Panc1 (cell line): ENCODE measurements around the gene VPS18. TPM values are rescaled to one million over a fixed set of nuclear protein-coding genes. Genes with fewer than 3 reads are reported as not detected.
A peak's percentile ranks its signal among the peaks of the same experiment; 100 is the strongest.

ENCODE experiments used
- ATAC-seq: fragments of 200-7000 bp; cut with Tn5 transposase; 2 replicates; pipeline ENCODE4 v1.9.1; 2020; ENCODE audit warnings: mild to moderate bottlenecking, moderate library complexity
- BruUV-seq: library from RNA; stranded (reverse); fragments of 400-500 nt; replicated peaks from 2 replicates; lab custom pipeline; 2021; lab: Mats Ljungman, UMichigan
- CTCF ChIA-PET: fragments of 300-600 bp; sonication (Branson Sonifier 250); formaldehyde crosslinking; loops from one replicate; lab custom pipeline; 2022; ENCODE audit warnings: antibody characterized with exemption; lab: Charles Lee
- POLR2A ChIA-PET: fragments of 300-600 bp; sonication (Branson Sonifier 250); formaldehyde crosslinking; loops from one replicate; lab custom pipeline; 2022; ENCODE audit warnings: antibody characterized with exemption; lab: Charles Lee
- DNase-seq: peaks from one replicate; pipeline ENCODE4 v3.0.0-alpha.2; 2010; ENCODE audit warnings: low read depth, low spot score
- H3K27ac ChIP-seq: 2 replicates; pipeline ENCODE4 v1.5.1; 2011; ENCODE audit warnings: mild to moderate bottlenecking, low read length, inconsistent platforms
- H3K27me3 ChIP-seq: fragments of 200-500 bp; sonication (Bioruptor generic); 2 replicates; pipeline ENCODE4 v1.6.0; 2014; ENCODE audit warnings: low read length, inconsistent platforms; ENCODE audit not compliant: control insufficient read depth, insufficient read depth
- H3K36me3 ChIP-seq: fragments of 200-500 bp; sonication (Bioruptor generic); 2 replicates; pipeline ENCODE4 v1.5.1; 2014; ENCODE audit warnings: inconsistent platforms, mild to moderate bottlenecking, low read length, moderate library complexity; ENCODE audit not compliant: control insufficient read depth, insufficient read depth
- H3K4me1 ChIP-seq: 2 replicates; pipeline ENCODE4 v1.5.1; 2011; ENCODE audit warnings: inconsistent platforms, mild to moderate bottlenecking, low read length, moderate library complexity; ENCODE audit not compliant: control insufficient read depth, insufficient read depth
- H3K4me3 ChIP-seq, 2 experiments: 2 replicates each; pipeline ENCODE4 v1.5.1; 2011 to 2012; ENCODE audit warnings: low read depth in 2 of 2, low read length in 2 of 2, mild to moderate bottlenecking in 2 of 2, inconsistent platforms in 1 of 2, moderate library complexity in 1 of 2
- H3K9me3 ChIP-seq: fragments of 200-500 bp; sonication (Bioruptor generic); 2 replicates; pipeline ENCODE4 v1.5.1; 2014; ENCODE audit warnings: low read depth, mild to moderate bottlenecking, inconsistent platforms, low read length, moderate library complexity; ENCODE audit not compliant: control insufficient read depth, insufficient read depth
- POLR2AphosphoS5 ChIP-seq: IDR thresholded peaks from 2 replicates; pipeline ENCODE4 v1.6.1; 2012; ENCODE audit warnings: mild to moderate bottlenecking, low read depth, low read length, moderate library complexity
- SIN3A ChIP-seq: IDR thresholded peaks from 2 replicates; pipeline ENCODE4 v1.6.1; 2012; ENCODE audit warnings: low read depth, mild to moderate bottlenecking, low read length, moderate library complexity, borderline replicate concordance; ENCODE audit not compliant: insufficient read depth
- TCF7L2 ChIP-seq: IDR thresholded peaks from 2 replicates; pipeline ENCODE4 v1.6.1; 2011; ENCODE audit warnings: mild to moderate bottlenecking, low read depth, low read length, inconsistent platforms
- in situ Hi-C: cut with HindIII; loops from 2 replicates; pipeline ENCODE4 v1.10.0; 2016; ENCODE audit warnings: low sequenced_read_pairs, low pct_unique_long_range_greater_than_20kb
- intact Hi-C: fragments of 100-400 bp; cut with micrococcal nuclease; formaldehyde crosslinking; loops from one replicate; pipeline ENCODE4 v1.10.0; 2022; ENCODE audit not compliant: unreplicated experiment
- total RNA-seq: library from RNA; stranded (reverse); gene quantifications from one replicate; pipeline ENCODE4 v1.2.1, GENCODE V29; 2021; ENCODE audit not compliant: unreplicated experiment
- TF ChIP-seq, protein P1 (sequence below): fragments of 450-650 bp; IDR thresholded peaks from 2 replicates; pipeline ENCODE4 v1.5.1; 2017; ENCODE audit warnings: mild to moderate bottlenecking
- TF ChIP-seq, protein P2 (sequence below), 2 experiments: IDR thresholded peaks; 2 replicates each; pipeline ENCODE4 v1.6.1; 2011 to 2012; ENCODE audit warnings: low read depth in 2 of 2, control low read depth in 1 of 2, low read length in 1 of 2, mild to moderate bottlenecking in 1 of 2, moderate library complexity in 1 of 2; ENCODE audit not compliant: insufficient read depth in 1 of 2

The VPS18 gene
- total RNA-seq, 1 experiment from 2014 or later: 46.7 TPM

DNA sequence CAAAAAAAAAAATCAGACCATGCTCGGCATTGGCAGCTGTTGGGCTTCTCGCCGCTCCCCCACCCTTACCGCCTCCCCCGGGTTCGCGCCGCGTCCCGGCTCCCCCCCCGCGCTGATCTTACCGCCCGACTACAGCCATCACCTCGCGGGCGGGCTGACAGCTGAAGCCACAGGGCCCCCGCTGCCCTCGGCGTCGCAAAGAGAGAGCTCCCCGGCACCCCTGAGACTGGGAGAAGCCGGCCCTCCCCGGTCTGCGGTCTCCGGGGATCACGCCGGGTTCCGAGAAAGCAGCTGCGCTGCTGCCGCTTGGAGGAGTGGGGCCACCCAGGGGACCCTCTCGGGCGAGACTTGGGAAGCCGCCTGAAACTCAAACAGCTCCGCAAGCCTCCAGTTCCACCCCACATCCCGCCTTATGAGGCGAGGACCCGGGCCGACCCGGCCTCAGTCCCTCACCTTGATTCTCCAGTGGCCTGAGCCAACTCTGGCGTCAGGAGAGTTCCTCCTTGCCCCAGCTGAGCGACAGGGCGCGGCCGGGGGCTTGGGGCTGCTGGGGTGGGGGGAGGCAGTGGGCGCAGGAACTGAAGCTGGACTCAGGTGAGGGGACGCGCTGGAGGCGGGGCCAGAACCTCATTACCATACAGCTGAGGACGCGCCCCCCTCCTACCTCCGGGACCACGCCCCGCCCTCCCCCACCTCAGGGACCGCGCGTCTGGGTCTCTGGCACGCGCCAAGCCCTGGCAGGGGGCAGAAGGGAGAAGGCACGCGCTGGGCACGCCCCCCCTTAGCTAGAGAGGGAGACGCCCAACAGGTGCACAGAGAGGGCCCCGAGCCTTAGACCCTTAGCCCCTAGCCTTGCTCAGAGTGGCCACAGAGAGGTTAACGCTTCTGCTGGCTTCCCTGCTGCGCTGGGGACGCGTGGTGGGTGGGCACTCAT, 33.9 kb downstream of the VPS18 start:
- no TSS peak for BruUV-seq
- POLR2A ChIA-PET: interaction anchor here (0.6 kb wide), 3 partner anchors 88 to 280 kb away, joined by 3 to 6 read pairs (median 4); no protein-coding TSS in a partner anchor
- CTCF ChIA-PET: interaction anchor here (0.6 to 2.1 kb wide), 2 partner anchors 22 to 977 kb away, joined by 5 to 11 read pairs; no protein-coding TSS in a partner anchor
- Histone ChIP-seq H3K36me3 (no peaks in the 10 kb centered on the region), H3K27me3 (peaks cover 3% of the 10 kb centered on the region; the same call in 1 of the 2 replicates), H3K27ac (no peak overlapping the region), H3K4me3 (peak overlapping the region; percentile 48 to 67), H3K9me3 (no peaks in the 10 kb centered on the region), H3K4me1 (peaks cover 12% of the 10 kb centered on the region; the same call in 1 of the 2 replicates)
- in situ Hi-C loops: no loop called here
- TF ChIP-seq, protein P1, sequence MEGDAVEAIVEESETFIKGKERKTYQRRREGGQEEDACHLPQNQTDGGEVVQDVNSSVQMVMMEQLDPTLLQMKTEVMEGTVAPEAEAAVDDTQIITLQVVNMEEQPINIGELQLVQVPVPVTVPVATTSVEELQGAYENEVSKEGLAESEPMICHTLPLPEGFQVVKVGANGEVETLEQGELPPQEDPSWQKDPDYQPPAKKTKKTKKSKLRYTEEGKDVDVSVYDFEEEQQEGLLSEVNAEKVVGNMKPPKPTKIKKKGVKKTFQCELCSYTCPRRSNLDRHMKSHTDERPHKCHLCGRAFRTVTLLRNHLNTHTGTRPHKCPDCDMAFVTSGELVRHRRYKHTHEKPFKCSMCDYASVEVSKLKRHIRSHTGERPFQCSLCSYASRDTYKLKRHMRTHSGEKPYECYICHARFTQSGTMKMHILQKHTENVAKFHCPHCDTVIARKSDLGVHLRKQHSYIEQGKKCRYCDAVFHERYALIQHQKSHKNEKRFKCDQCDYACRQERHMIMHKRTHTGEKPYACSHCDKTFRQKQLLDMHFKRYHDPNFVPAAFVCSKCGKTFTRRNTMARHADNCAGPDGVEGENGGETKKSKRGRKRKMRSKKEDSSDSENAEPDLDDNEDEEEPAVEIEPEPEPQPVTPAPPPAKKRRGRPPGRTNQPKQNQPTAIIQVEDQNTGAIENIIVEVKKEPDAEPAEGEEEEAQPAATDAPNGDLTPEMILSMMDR: no peak
- TF ChIP-seq SIN3A (no peak), TCF7L2 (no peak), POLR2AphosphoS5 (no peak)
- TF ChIP-seq, protein P2, sequence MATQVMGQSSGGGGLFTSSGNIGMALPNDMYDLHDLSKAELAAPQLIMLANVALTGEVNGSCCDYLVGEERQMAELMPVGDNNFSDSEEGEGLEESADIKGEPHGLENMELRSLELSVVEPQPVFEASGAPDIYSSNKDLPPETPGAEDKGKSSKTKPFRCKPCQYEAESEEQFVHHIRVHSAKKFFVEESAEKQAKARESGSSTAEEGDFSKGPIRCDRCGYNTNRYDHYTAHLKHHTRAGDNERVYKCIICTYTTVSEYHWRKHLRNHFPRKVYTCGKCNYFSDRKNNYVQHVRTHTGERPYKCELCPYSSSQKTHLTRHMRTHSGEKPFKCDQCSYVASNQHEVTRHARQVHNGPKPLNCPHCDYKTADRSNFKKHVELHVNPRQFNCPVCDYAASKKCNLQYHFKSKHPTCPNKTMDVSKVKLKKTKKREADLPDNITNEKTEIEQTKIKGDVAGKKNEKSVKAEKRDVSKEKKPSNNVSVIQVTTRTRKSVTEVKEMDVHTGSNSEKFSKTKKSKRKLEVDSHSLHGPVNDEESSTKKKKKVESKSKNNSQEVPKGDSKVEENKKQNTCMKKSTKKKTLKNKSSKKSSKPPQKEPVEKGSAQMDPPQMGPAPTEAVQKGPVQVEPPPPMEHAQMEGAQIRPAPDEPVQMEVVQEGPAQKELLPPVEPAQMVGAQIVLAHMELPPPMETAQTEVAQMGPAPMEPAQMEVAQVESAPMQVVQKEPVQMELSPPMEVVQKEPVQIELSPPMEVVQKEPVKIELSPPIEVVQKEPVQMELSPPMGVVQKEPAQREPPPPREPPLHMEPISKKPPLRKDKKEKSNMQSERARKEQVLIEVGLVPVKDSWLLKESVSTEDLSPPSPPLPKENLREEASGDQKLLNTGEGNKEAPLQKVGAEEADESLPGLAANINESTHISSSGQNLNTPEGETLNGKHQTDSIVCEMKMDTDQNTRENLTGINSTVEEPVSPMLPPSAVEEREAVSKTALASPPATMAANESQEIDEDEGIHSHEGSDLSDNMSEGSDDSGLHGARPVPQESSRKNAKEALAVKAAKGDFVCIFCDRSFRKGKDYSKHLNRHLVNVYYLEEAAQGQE (IDR thresholded peaks at IDR 0.05; ENCODE audit: insufficient read depth in 1 of 2, low read depth in 2 of 2, low read length in 1 of 2): no peak
- DNase-seq (no peak), ATAC-seq (peak; percentile 7; the same call in 1 of the 2 replicates)
- intact Hi-C loops: no loop called here

DNA sequence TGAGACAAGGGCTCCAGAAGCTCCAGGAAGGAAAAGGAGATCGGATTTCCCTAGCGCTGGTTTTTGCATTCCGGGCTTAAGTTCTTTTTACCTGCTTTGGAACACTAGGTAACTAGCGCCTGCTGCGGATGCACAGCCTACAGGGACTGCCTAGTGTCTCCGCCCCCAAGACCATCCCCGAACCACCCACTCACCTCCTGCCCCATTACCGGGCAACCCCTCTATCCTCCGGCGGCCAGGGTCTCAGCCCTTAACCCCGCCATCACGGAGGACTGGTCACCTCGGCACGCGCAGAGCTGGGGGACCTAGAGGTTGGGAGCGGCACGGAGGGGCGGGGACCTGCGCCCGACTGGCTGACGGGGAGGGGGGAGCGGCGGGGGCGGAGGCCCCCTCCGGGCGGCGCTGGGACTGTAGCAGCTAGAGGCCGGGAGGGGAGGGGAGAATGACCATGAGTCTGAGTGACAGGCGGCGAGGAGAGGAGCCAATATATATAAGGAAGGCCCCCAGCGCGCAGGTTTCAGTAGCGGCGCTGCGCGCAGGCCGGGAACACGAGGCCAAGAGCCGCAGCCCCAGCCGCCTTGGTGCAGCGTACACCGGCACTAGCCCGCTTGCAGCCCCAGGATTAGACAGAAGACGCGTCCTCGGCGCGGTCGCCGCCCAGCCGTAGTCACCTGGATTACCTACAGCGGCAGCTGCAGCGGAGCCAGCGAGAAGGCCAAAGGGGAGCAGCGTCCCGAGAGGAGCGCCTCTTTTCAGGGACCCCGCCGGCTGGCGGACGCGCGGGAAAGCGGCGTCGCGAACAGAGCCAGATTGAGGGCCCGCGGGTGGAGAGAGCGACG, 34.8 kb downstream of the VPS18 start, which contains the start of gene DLL4:
DLL4 (plus strand) TSS at position 520 of the 839 bp plus-strand sequence. CDS start 329 bp downstream, outside the sequence.
- Histone ChIP-seq H3K36me3 (no peaks in the 10 kb centered on the region), H3K4me3 (peak within 1 kb of the TSS; percentile 48 to 67), H3K27me3 (peaks cover 3% of the 10 kb centered on the region; the same call in 1 of the 2 replicates), H3K27ac (no peak within 1 kb of the TSS), H3K9me3 (no peaks in the 10 kb centered on the region), H3K4me1 (peaks cover 12% of the 10 kb centered on the region; the same call in 1 of the 2 replicates)
- ChIA-PET CTCF (interaction anchor here (2.1 kb wide), 1 partner anchor 23 kb away, joined by 11 read pairs; no protein-coding TSS in a partner anchor), POLR2A (interaction anchor here (0.6 kb wide), 1 partner anchor 101 kb away, joined by 3 read pairs; no protein-coding TSS in a partner anchor)
- TF ChIP-seq TCF7L2 (no peak), POLR2AphosphoS5 (peak; percentile 42), SIN3A (no peak)
- TF ChIP-seq, protein P2 (IDR thresholded peaks at IDR 0.05; ENCODE audit: insufficient read depth in 1 of 2, low read depth in 2 of 2, low read length in 1 of 2): no peak
- TF ChIP-seq, protein P1: no peak
- no peak for DNase-seq
- ATAC-seq: peak; percentile 72
- intact Hi-C loops (no loop called here), in situ Hi-C loops (no loop called here)
- no TSS peak for BruUV-seq
